ENCODE results near the gene MMP2.

DNA sequence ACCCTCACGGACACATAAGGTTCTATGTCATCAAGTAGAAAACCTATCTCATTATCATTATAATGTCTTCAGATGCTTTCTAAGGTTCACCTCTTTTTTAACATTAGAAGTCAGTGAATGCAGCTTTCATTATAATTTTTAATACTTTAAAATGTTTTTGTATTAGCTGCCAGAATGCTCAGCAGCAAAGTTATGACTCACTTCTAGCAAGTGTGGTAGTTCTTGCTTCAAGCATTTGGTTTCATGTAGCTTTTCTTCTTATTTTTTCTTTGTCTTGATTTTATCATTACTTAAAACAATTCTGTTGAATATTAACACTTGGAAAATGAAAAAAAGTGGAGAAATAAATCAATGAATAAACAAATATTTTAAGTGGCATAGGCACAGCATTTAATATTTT, 53.2 kb downstream of the MMP2 start:
- TF ChIP-seq JAZF1 (CRISPR knock-in tag; IDR thresholded peaks at IDR 0.05) (no peak), TCF7 (CRISPR knock-in tag; IDR thresholded peaks at IDR 0.05; ENCODE audit: low read depth) (no peak), MAX (CRISPR knock-in tag; IDR thresholded peaks at IDR 0.05) (no peak), MYBL2 (CRISPR knock-in tag; IDR thresholded peaks at IDR 0.05) (no peak), SP1 (CRISPR knock-in tag; conservative IDR thresholded peaks at IDR 0.05) (no peak), CBFB (CRISPR knock-in tag; IDR thresholded peaks at IDR 0.05; ENCODE audit: low read depth) (no peak), MXD4 (CRISPR knock-in tag; IDR thresholded peaks at IDR 0.05; ENCODE audit: borderline replicate concordance) (no peak)
- TF ChIP-seq, protein P1, sequence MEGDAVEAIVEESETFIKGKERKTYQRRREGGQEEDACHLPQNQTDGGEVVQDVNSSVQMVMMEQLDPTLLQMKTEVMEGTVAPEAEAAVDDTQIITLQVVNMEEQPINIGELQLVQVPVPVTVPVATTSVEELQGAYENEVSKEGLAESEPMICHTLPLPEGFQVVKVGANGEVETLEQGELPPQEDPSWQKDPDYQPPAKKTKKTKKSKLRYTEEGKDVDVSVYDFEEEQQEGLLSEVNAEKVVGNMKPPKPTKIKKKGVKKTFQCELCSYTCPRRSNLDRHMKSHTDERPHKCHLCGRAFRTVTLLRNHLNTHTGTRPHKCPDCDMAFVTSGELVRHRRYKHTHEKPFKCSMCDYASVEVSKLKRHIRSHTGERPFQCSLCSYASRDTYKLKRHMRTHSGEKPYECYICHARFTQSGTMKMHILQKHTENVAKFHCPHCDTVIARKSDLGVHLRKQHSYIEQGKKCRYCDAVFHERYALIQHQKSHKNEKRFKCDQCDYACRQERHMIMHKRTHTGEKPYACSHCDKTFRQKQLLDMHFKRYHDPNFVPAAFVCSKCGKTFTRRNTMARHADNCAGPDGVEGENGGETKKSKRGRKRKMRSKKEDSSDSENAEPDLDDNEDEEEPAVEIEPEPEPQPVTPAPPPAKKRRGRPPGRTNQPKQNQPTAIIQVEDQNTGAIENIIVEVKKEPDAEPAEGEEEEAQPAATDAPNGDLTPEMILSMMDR (IDR thresholded peaks at IDR 0.05), result no peak
- TF ChIP-seq, protein P2, sequence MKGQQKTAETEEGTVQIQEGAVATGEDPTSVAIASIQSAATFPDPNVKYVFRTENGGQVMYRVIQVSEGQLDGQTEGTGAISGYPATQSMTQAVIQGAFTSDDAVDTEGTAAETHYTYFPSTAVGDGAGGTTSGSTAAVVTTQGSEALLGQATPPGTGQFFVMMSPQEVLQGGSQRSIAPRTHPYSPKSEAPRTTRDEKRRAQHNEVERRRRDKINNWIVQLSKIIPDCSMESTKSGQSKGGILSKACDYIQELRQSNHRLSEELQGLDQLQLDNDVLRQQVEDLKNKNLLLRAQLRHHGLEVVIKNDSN (CRISPR knock-in tag; IDR thresholded peaks at IDR 0.05), result no peak
- TF ChIP-seq, protein P3, sequence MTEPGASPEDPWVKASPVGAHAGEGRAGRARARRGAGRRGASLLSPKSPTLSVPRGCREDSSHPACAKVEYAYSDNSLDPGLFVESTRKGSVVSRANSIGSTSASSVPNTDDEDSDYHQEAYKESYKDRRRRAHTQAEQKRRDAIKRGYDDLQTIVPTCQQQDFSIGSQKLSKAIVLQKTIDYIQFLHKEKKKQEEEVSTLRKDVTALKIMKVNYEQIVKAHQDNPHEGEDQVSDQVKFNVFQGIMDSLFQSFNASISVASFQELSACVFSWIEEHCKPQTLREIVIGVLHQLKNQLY (CRISPR knock-in tag; IDR thresholded peaks at IDR 0.05), result no peak

Measured in WTC11 (cell line).